ENCODE measurements around the gene ABAT.

- TF ChIP-seq CTCF (IDR thresholded peaks at IDR 0.05) (no peak), POLR2A (IDR thresholded peaks at IDR 0.05) (no peak)
Measured at GRCh38 chr16:8625491-8626087, 48.8 kb upstream of the ABAT start.

All from right lobe of liver (tissue), 4 donors.